HepG2 (cell line): Measurements from ENCODE around the gene MYH9. TPM values are rescaled to one million over a fixed set of nuclear protein-coding genes. Genes with fewer than 3 reads are reported as not detected.

Source experiments
- MED1 ChIP-seq: sonication (generic); formaldehyde crosslinking; IDR thresholded peaks from 2 replicates; pipeline ENCODE4 v1.4.0; 2020; ENCODE audit warnings: missing genetic modification reagents
- SP2 ChIP-seq: sonication (generic); formaldehyde crosslinking; IDR thresholded peaks from 2 replicates; pipeline ENCODE4 v1.5.1; 2020; ENCODE audit warnings: mild to moderate bottlenecking, missing genetic modification reagents
- SRF ChIP-seq: IDR thresholded peaks from 2 replicates; pipeline ENCODE4 v1.6.1; 2011; ENCODE audit warnings: mild to moderate bottlenecking, low read depth, low read length, moderate library complexity
- ZFP90 ChIP-seq: sonication (generic); formaldehyde crosslinking; IDR thresholded peaks from 2 replicates; pipeline ENCODE4 v1.8.0; 2022; ENCODE audit warnings: missing genetic modification reagents, mild to moderate bottlenecking, inconsistent platforms, borderline replicate concordance
- ZNF274 ChIP-seq: sonication (generic); formaldehyde crosslinking; IDR thresholded peaks from 2 replicates; pipeline ENCODE4 v1.5.1; 2020; ENCODE audit warnings: mild to moderate bottlenecking, missing genetic modification reagents
- ZNF766 ChIP-seq: sonication (generic); formaldehyde crosslinking; IDR thresholded peaks from 2 replicates; pipeline ENCODE4 v1.5.0; 2020; ENCODE audit warnings: missing genetic modification reagents, borderline replicate concordance
- polyA plus RNA-seq, 8 experiments: library from polyadenylated mRNA; depleted of rRNA in 3 of 8; stranded (reverse) in 7 of 8; unstranded in 1 of 8; fragments of >200 nt; fragmentation: Illumina TruSeq in 4 of 8; extraction: Trizol in 4 of 8; gene quantifications; 2 replicates each; pipeline versions ENCODE4 v1.2.1 to v1.2.3, GENCODE V29; 2011 to 2016; ENCODE audit warnings: low read depth in 4 of 8, missing spikeins in 1 of 8, mixed read lengths in 1 of 8; ENCODE audit not compliant: insufficient read depth in 1 of 8
- total RNA-seq, 5 experiments: library from RNA; depleted of rRNA; stranded (reverse); fragments of >200 nt; fragmentation: Illumina TruSeq; extraction: Trizol; gene quantifications; 2 replicates each; pipeline ENCODE4 v1.2.3, GENCODE V29; 2016; ENCODE audit warnings: low read depth in 1 of 5
- TF ChIP-seq, protein P1 (sequence below): sonication (generic); formaldehyde crosslinking; IDR thresholded peaks from 2 replicates; pipeline ENCODE4 v1.5.0; 2020; ENCODE audit warnings: mild to moderate bottlenecking, missing genetic modification reagents, borderline replicate concordance
- TF ChIP-seq, protein P2 (sequence below): fragments of 450-650 bp; IDR thresholded peaks from 2 replicates; pipeline ENCODE4 v1.6.1; 2017
- TF ChIP-seq, protein P3 (sequence below): sonication (generic); formaldehyde crosslinking; IDR thresholded peaks from 2 replicates; pipeline ENCODE4 v1.5.0; 2020; ENCODE audit warnings: missing genetic modification reagents, mild to moderate bottlenecking, borderline replicate concordance
- TF ChIP-seq, protein P4 (sequence below): sonication (generic); formaldehyde crosslinking; IDR thresholded peaks from 2 replicates; pipeline ENCODE4 v1.5.0; 2020; ENCODE audit warnings: missing genetic modification reagents
- TF ChIP-seq, protein P5 (sequence below): sonication (generic); formaldehyde crosslinking; IDR thresholded peaks from 2 replicates; pipeline ENCODE4 v1.5.0; 2020; ENCODE audit warnings: mild to moderate bottlenecking, missing genetic modification reagents
- TF ChIP-seq, protein P6 (sequence below): sonication (generic); formaldehyde crosslinking; IDR thresholded peaks from 2 replicates; pipeline ENCODE4 v1.4.0; 2020; ENCODE audit warnings: missing genetic modification reagents, borderline replicate concordance

The MYH9 gene
- total and polyA plus RNA-seq, 2 of the 13 experiments (the other 11 are each of a cell fraction or from before 2014, with no cell fraction given) = 50.7 to 98.5 TPM

DNA sequence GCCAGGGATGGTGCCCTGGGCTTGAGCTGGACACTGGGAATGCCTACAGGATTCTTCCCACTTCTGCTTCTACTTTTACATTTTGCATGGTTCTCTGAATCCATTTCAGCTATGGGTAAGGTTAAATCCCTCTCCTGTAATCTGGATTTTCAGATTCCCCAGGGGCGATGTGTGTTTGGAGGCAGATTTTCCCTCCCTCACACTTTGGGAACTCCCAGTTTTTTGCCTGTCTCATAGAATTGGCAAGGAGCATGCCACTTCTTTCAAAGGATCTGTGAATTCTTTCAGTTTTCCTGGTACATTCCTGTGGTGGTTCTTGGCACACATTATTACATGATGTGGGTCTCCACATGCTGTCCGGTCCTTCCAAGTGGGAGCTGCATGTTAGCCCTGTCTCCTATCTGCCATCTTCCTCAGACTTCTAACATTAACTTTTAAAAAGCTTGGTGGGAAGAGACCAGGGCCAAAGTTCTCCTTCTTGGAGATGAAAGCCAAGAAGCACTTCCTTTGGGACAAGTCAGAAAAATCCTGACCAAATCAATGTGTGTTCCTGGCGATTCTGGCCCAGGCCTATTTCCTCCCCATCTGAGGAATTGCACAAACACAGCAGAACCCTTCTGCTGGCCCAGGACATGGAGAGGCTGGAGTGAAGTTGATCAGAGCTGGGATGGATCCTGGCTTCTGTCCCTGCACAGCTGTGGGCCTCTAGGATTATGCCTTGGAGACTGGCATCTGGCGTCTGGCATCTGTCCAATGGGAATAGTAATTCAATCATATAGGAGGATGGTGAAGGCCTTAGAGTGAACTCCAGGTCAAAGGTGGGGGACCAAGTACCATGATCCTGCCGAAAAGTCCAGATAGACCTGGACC is 143.0 kb downstream of the MYH9 start (continued):
- TF ChIP-seq, protein P1, sequence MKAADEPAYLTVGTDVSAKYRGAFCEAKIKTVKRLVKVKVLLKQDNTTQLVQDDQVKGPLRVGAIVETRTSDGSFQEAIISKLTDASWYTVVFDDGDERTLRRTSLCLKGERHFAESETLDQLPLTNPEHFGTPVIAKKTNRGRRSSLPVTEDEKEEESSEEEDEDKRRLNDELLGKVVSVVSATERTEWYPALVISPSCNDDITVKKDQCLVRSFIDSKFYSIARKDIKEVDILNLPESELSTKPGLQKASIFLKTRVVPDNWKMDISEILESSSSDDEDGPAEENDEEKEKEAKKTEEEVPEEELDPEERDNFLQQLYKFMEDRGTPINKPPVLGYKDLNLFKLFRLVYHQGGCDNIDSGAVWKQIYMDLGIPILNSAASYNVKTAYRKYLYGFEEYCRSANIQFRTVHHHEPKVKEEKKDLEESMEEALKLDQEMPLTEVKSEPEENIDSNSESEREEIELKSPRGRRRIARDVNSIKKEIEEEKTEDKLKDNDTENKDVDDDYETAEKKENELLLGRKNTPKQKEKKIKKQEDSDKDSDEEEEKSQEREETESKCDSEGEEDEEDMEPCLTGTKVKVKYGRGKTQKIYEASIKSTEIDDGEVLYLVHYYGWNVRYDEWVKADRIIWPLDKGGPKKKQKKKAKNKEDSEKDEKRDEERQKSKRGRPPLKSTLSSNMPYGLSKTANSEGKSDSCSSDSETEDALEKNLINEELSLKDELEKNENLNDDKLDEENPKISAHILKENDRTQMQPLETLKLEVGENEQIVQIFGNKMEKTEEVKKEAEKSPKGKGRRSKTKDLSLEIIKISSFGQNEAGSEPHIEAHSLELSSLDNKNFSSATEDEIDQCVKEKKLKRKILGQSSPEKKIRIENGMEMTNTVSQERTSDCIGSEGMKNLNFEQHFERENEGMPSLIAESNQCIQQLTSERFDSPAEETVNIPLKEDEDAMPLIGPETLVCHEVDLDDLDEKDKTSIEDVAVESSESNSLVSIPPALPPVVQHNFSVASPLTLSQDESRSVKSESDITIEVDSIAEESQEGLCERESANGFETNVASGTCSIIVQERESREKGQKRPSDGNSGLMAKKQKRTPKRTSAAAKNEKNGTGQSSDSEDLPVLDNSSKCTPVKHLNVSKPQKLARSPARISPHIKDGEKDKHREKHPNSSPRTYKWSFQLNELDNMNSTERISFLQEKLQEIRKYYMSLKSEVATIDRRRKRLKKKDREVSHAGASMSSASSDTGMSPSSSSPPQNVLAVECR = no peak
- TF ChIP-seq ZFP90 (CRISPR knock-in tag) (no peak), SRF (no peak), SP2 (CRISPR knock-in tag) (no peak), MED1 (no peak), ZNF274 (CRISPR knock-in tag) (no peak), ZNF766 (CRISPR knock-in tag) (no peak)
- TF ChIP-seq, protein P2, sequence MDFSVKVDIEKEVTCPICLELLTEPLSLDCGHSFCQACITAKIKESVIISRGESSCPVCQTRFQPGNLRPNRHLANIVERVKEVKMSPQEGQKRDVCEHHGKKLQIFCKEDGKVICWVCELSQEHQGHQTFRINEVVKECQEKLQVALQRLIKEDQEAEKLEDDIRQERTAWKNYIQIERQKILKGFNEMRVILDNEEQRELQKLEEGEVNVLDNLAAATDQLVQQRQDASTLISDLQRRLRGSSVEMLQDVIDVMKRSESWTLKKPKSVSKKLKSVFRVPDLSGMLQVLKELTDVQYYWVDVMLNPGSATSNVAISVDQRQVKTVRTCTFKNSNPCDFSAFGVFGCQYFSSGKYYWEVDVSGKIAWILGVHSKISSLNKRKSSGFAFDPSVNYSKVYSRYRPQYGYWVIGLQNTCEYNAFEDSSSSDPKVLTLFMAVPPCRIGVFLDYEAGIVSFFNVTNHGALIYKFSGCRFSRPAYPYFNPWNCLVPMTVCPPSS = no peak
- TF ChIP-seq, protein P3, sequence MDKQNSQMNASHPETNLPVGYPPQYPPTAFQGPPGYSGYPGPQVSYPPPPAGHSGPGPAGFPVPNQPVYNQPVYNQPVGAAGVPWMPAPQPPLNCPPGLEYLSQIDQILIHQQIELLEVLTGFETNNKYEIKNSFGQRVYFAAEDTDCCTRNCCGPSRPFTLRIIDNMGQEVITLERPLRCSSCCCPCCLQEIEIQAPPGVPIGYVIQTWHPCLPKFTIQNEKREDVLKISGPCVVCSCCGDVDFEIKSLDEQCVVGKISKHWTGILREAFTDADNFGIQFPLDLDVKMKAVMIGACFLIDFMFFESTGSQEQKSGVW (CRISPR knock-in tag) = no peak
- TF ChIP-seq, protein P4, sequence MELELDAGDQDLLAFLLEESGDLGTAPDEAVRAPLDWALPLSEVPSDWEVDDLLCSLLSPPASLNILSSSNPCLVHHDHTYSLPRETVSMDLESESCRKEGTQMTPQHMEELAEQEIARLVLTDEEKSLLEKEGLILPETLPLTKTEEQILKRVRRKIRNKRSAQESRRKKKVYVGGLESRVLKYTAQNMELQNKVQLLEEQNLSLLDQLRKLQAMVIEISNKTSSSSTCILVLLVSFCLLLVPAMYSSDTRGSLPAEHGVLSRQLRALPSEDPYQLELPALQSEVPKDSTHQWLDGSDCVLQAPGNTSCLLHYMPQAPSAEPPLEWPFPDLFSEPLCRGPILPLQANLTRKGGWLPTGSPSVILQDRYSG (CRISPR knock-in tag) = no peak
- TF ChIP-seq, protein P5, sequence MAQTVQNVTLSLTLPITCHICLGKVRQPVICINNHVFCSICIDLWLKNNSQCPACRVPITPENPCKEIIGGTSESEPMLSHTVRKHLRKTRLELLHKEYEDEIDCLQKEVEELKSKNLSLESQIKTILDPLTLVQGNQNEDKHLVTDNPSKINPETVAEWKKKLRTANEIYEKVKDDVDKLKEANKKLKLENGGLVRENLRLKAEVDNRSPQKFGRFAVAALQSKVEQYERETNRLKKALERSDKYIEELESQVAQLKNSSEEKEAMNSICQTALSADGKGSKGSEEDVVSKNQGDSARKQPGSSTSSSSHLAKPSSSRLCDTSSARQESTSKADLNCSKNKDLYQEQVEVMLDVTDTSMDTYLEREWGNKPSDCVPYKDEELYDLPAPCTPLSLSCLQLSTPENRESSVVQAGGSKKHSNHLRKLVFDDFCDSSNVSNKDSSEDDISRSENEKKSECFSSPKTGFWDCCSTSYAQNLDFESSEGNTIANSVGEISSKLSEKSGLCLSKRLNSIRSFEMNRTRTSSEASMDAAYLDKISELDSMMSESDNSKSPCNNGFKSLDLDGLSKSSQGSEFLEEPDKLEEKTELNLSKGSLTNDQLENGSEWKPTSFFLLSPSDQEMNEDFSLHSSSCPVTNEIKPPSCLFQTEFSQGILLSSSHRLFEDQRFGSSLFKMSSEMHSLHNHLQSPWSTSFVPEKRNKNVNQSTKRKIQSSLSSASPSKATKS (CRISPR knock-in tag) = no peak
- TF ChIP-seq, protein P6, sequence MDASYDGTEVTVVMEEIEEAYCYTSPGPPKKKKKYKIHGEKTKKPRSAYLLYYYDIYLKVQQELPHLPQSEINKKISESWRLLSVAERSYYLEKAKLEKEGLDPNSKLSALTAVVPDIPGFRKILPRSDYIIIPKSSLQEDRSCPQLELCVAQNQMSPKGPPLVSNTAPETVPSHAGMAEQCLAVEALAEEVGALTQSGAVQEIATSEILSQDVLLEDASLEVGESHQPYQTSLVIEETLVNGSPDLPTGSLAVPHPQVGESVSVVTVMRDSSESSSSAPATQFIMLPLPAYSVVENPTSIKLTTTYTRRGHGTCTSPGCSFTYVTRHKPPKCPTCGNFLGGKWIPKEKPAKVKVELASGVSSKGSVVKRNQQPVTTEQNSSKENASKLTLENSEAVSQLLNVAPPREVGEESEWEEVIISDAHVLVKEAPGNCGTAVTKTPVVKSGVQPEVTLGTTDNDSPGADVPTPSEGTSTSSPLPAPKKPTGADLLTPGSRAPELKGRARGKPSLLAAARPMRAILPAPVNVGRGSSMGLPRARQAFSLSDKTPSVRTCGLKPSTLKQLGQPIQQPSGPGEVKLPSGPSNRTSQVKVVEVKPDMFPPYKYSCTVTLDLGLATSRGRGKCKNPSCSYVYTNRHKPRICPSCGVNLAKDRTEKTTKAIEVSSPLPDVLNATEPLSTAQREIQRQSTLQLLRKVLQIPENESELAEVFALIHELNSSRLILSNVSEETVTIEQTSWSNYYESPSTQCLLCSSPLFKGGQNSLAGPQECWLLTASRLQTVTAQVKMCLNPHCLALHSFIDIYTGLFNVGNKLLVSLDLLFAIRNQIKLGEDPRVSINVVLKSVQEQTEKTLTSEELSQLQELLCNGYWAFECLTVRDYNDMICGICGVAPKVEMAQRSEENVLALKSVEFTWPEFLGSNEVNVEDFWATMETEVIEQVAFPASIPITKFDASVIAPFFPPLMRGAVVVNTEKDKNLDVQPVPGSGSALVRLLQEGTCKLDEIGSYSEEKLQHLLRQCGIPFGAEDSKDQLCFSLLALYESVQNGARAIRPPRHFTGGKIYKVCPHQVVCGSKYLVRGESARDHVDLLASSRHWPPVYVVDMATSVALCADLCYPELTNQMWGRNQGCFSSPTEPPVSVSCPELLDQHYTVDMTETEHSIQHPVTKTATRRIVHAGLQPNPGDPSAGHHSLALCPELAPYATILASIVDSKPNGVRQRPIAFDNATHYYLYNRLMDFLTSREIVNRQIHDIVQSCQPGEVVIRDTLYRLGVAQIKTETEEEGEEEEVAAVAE (CRISPR knock-in tag) = no peak
